ENCODE data around the gene EEIG1. TPM values are rescaled to one million over a fixed set of nuclear protein-coding genes. Genes with fewer than 3 reads are reported as not detected.

Gene EEIG1
- total RNA-seq, 1 donor from 2014 or later = 32.8 TPM

DNA sequence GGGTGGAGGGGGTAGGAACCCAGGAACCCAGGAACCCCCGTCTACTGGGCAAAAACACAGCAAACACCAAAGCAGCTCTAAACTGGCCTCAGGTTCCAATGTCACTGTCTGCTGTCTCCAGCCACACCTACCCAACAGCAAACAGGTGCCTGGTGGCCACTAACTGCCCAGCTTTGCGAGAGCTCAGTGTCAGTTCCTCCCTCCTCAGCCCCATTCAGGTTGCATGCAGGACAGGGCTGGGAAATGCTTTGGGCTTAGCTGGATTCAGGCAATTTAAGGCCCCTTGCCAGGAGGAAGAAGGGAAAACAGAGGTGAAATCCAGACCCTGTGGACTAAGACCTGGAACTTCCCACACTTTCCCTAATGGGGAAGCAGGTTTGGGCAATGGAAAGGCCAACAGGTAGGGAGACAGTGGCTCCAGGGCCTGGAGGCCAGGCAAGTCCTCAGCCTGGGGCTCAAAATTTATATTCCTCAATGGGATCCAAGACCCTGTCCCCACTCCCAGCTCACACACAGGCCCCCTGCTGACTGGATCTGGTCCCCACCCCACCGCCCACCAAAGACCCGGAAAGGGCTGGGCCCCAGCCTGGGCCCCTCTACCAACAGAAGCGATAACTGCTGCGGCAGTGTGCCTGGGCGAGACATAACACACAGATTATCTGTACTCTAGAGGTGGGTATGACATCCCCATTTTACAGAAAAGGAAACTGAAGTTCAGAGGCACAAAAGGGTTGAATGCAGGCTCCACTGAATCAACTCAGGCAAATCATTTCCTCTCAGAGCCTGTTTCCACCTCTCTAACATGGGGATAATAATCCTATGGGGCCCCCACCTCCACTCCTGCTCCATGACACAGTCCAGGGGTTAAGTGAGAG lies 3.5 kb downstream of the EEIG1 start:
- H3K36me3 ChIP-seq = no peaks in the 10 kb centered on the region
- peaks cover 53 to 72% of the 10 kb centered on the region in 2 donors for H3K4me1 ChIP-seq
- H3K27me3 ChIP-seq = no peaks in the 10 kb centered on the region
- H3K4me3 ChIP-seq = peak overlapping the region; percentile 71 to 87
- intact Hi-C loops (cut with DNase I) = loop anchor here (2.0 to 5.0 kb wide), 2 partner anchors 74 to 150 kb away; partner anchors contain the start of gene PTGES2
- TF ChIP-seq CTCF (IDR thresholded peaks at IDR 0.05) = no peak
- no peak for DNase-seq (ENCODE audit: low spot score in 2 of 2)
- peak overlapping the region; percentile 66 to 79 for H3K27ac ChIP-seq
- H3K9me3 ChIP-seq = no peaks in the 10 kb centered on the region

GRCh38 chr9:127976498-127976897 lies 4.3 kb downstream of the EEIG1 start:
- intact Hi-C loops (cut with DNase I) = loop anchor here (2.0 to 5.0 kb wide), 2 partner anchors 74 to 151 kb away; partner anchors contain the start of gene PTGES2
- no peak for DNase-seq (ENCODE audit: low spot score in 2 of 2)
- Histone ChIP-seq H3K27ac (no peak overlapping the region), H3K4me3 (no peak overlapping the region), H3K27me3 (no peaks in the 10 kb centered on the region), H3K4me1 (peaks cover 59 to 75% of the 10 kb centered on the region in 2 donors), H3K36me3 (no peaks in the 10 kb centered on the region), H3K9me3 (no peaks in the 10 kb centered on the region)
- TF ChIP-seq CTCF (IDR thresholded peaks at IDR 0.05) = no peak

GRCh38 chr9:127975376-127976315 lies 5.1 kb downstream of the EEIG1 start:
- no peaks in the 10 kb centered on the region for H3K36me3 ChIP-seq
- no peak for DNase-seq (ENCODE audit: low spot score in 2 of 2)
- H3K9me3 ChIP-seq = no peaks in the 10 kb centered on the region
- peak overlapping the region in 1 of 2 donors; percentile 21 for H3K4me3 ChIP-seq
- intact Hi-C loops (cut with DNase I) = loop anchor here (2.0 to 5.0 kb wide), 2 partner anchors 73 to 152 kb away; partner anchors contain the start of gene PTGES2
- H3K4me1 ChIP-seq = peaks cover 59 to 78% of the 10 kb centered on the region in 2 donors
- peak overlapping the region; percentile 29 to 63 for H3K27ac ChIP-seq
- H3K27me3 ChIP-seq = no peaks in the 10 kb centered on the region
- no peak for TF ChIP-seq CTCF (IDR thresholded peaks at IDR 0.05)

DNA sequence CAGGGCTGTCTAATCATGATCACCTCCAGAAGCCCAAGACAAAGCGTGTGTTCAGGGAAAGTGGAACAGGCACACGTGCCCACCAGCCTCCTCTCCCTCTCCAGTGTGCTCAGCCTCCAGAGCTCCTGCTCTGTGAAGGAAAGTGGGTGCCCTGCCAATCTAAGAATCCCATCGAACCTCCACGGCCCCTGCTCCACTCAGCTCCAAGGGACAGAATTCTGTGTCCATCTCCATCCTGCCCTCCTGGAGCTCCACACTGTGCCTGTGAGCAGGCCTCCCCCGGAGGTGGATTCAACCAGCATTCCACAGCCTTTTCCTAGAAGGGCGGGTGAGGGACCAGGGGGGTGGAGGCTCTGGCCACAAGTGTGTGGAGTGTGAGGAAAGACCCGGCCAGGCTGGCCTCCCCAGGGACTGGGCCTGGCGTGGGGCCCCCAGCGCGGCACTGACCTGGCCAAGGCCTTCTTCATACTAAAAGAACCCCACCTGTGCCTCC lies 6.0 kb downstream of the EEIG1 start:
- peak in 1 of 2 donors; percentile 90 for DNase-seq (ENCODE audit: low spot score in 2 of 2)

More for the DNA sequence above, 6.0 kb downstream of the EEIG1 start:
- no peaks in the 10 kb centered on the region for H3K27me3 ChIP-seq
- intact Hi-C loops (cut with DNase I) = loop anchor here (5.0 kb wide), 1 partner anchor 152 kb away; the partner anchor contains the start of gene PTGES2
- H3K9me3 ChIP-seq = no peaks in the 10 kb centered on the region
- H3K4me1 ChIP-seq = peaks cover 59 to 79% of the 10 kb centered on the region in 2 donors
- no peak for TF ChIP-seq CTCF (IDR thresholded peaks at IDR 0.05)
- H3K4me3 ChIP-seq = peak overlapping the region in 1 of 2 donors; percentile 21
- no peaks in the 10 kb centered on the region for H3K36me3 ChIP-seq
- H3K27ac ChIP-seq = peak overlapping the region; percentile 29 to 63

Measured in ascending aorta (tissue), 2 donors.